Body of pancreas (tissue), 4 donors: ENCODE measurements around the gene ANKS1A. TPM values are rescaled to one million over a fixed set of nuclear protein-coding genes. Genes with fewer than 3 reads are reported as not detected.

ENCODE experiments used
- ATAC-seq: fragments of 150-250 bp; one replicate; pipeline ENCODE4 v1.9.1; 2016
- DNase-seq, 4 donors: peaks; one replicate each; pipeline ENCODE4 v3.0.0-alpha.2; 2019
- H3K27ac ChIP-seq, 4 donors: fragments of 200-600 bp; sonication (generic); 1 replicate in 3 of 4; 2 replicates in 1 of 4; pipeline versions ENCODE4 v1.5.1 to v1.6.1; 2016 to 2019; ENCODE audit warnings: mild to moderate bottlenecking in 1 of 4, mixed read lengths in 1 of 4, moderate library complexity in 1 of 4
- H3K27me3 ChIP-seq, 2 donors: fragments of 200-600 bp; sonication (generic); one replicate each; pipeline ENCODE4 v1.6.0; 2016; ENCODE audit warnings: mild to moderate bottlenecking in 1 of 2
- H3K36me3 ChIP-seq, 2 donors: fragments of 200-600 bp; sonication (generic); replicated peaks in 1 of 2; 2 replicates each; pipeline ENCODE4 v1.5.1; 2016; ENCODE audit warnings: low read depth in 2 of 2; ENCODE audit not compliant: insufficient read depth in 1 of 2
- H3K4me1 ChIP-seq: fragments of 200-600 bp; sonication (generic); one replicate; pipeline ENCODE4 v1.6.0; 2016
- H3K4me3 ChIP-seq, 2 donors: fragments of 200-600 bp; sonication (generic); 1 replicate in 1 of 2; 2 replicates in 1 of 2; pipeline ENCODE4 v1.5.1; 2016 to 2019
- H3K9me3 ChIP-seq, 3 donors: fragments of 200-600 bp; sonication (generic); 1 replicate in 2 of 3; 2 replicates in 1 of 3; pipeline ENCODE4 v1.5.1; 2016
- CTCF ChIP-seq, 7 experiments: fragments of 450-650 bp in 4 of 7; fragments of 200-600 bp in 3 of 7; sonication (generic) in 3 of 7; IDR thresholded peaks; one replicate each; pipeline ENCODE4 v1.5.1; 2016 to 2019; ENCODE audit warnings: antibody characterized with exemption in 7 of 7
- POLR2A ChIP-seq, 3 donors: fragments of 450-650 bp; IDR thresholded peaks; one replicate each; pipeline ENCODE4 v1.6.1; 2016; ENCODE audit warnings: antibody characterized with exemption in 3 of 3, mild to moderate bottlenecking in 2 of 3
- WGBS, 2 donors: methylation state at CpG; one replicate each; pipeline ENCODE4 v1.1.5; 2017; 5-methylcytosine and 5-hydroxymethylcytosine counted together
- intact Hi-C: fragments of 100-400 bp; cut with DNase I; formaldehyde crosslinking; loops from one replicate; pipeline ENCODE4 v1.15.1; 2023
- total RNA-seq, 2 donors: library from RNA; depleted of rRNA; stranded (reverse); fragments of >200 nt; gene quantifications; one replicate each; pipeline ENCODE4 v1.1.0, GENCODE V29; 2016

The ANKS1A gene
- total RNA-seq, 2 donors from 2014 or later = 14.3 to 17.1 TPM

GRCh38 chr6:35016502-35017321, 127.7 kb downstream of the ANKS1A start:
- Histone ChIP-seq H3K9me3 (no peaks in the 10 kb centered on the region), H3K4me1 (peaks cover 32% of the 10 kb centered on the region), H3K36me3 (peaks cover 0 to 2% of the 10 kb centered on the region in 2 donors), H3K27ac (peak overlapping the region; percentile 23 to 80 (median 72)), H3K4me3 (no peak overlapping the region), H3K27me3 (no peaks in the 10 kb centered on the region)
- 41 to 54% methylated on average over 11 of the region's 11 CpGs for WGBS, 2 donors
- ATAC-seq (peak; percentile 58), DNase-seq (peak in 3 of 4 donors; percentile 23 to 36 (median 32))
- TF ChIP-seq CTCF (IDR thresholded peaks at IDR 0.05) (no peak), POLR2A (IDR thresholded peaks at IDR 0.05) (no peak)
- intact Hi-C loops = no loop called here

- TF ChIP-seq CTCF (IDR thresholded peaks at IDR 0.05) = no peak
- TF ChIP-seq POLR2A (IDR thresholded peaks at IDR 0.05) = no peak
- 71 to 84% methylated on average over 19 to 27 of the region's 28 CpGs for WGBS, 2 donors
- Histone ChIP-seq H3K27ac (peak overlapping the region; percentile 32 to 80 (median 72)), H3K27me3 (no peaks in the 10 kb centered on the region), H3K9me3 (no peaks in the 10 kb centered on the region), H3K4me1 (peaks cover 32% of the 10 kb centered on the region), H3K4me3 (no peak overlapping the region), H3K36me3 (peaks cover 0 to 2% of the 10 kb centered on the region in 2 donors)
- intact Hi-C loops = no loop called here
- ATAC-seq = peak; percentile 37
- peak in 2 of 4 donors; percentile 8 to 37 for DNase-seq
Measured at GRCh38 chr6:35017411-35018181, 128.5 kb downstream of the ANKS1A start.

GRCh38 chr6:35018182-35018519, 129.1 kb downstream of the ANKS1A start:
- Histone ChIP-seq H3K4me1 (peaks cover 32% of the 10 kb centered on the region), H3K9me3 (no peaks in the 10 kb centered on the region), H3K27me3 (no peaks in the 10 kb centered on the region), H3K27ac (peak overlapping the region; percentile 32 to 80 (median 72)), H3K36me3 (peaks cover 0 to 2% of the 10 kb centered on the region in 2 donors), H3K4me3 (no peak overlapping the region)
- no peak for DNase-seq
- intact Hi-C loops = no loop called here
- TF ChIP-seq POLR2A (IDR thresholded peaks at IDR 0.05) = no peak
- TF ChIP-seq CTCF (IDR thresholded peaks at IDR 0.05) = no peak
- ATAC-seq = no peak
- WGBS, 2 donors = 93 to 96% methylated on average over 2 to 3 of the region's 3 CpGs

- ATAC-seq (no peak), DNase-seq (no peak)
- Histone ChIP-seq H3K27ac (peak overlapping the region in 1 of 4 donors; percentile 80), H3K4me1 (peaks cover 32% of the 10 kb centered on the region), H3K4me3 (no peak overlapping the region), H3K36me3 (peaks cover 0 to 2% of the 10 kb centered on the region in 2 donors), H3K9me3 (no peaks in the 10 kb centered on the region), H3K27me3 (no peaks in the 10 kb centered on the region)
- 62 to 63% methylated on average over 2 of the region's 2 CpGs for WGBS, 2 donors
- intact Hi-C loops = no loop called here
- no peak for TF ChIP-seq POLR2A (IDR thresholded peaks at IDR 0.05)
- no peak for TF ChIP-seq CTCF (IDR thresholded peaks at IDR 0.05)
Measured at GRCh38 chr6:35018746-35019145, 129.7 kb downstream of the ANKS1A start.
